Panc1 (cell line): ENCODE data around the gene RAD50. TPM values are rescaled to one million over a fixed set of nuclear protein-coding genes. Genes with fewer than 3 reads are reported as not detected.

Experiments used
- ATAC-seq: fragments of 200-7000 bp; cut with Tn5 transposase; 2 replicates; pipeline ENCODE4 v1.9.1; 2020; ENCODE audit warnings: mild to moderate bottlenecking, moderate library complexity
- BruUV-seq: library from RNA; stranded (reverse); fragments of 400-500 nt; replicated peaks from 2 replicates; lab custom pipeline; 2021; lab: Mats Ljungman, UMichigan
- CTCF ChIA-PET: fragments of 300-600 bp; sonication (Branson Sonifier 250); formaldehyde crosslinking; loops from one replicate; lab custom pipeline; 2022; ENCODE audit warnings: antibody characterized with exemption; lab: Charles Lee
- POLR2A ChIA-PET: fragments of 300-600 bp; sonication (Branson Sonifier 250); formaldehyde crosslinking; loops from one replicate; lab custom pipeline; 2022; ENCODE audit warnings: antibody characterized with exemption; lab: Charles Lee
- DNase-seq: peaks from one replicate; pipeline ENCODE4 v3.0.0-alpha.2; 2010; ENCODE audit warnings: low read depth, low spot score
- H3K27ac ChIP-seq: 2 replicates; pipeline ENCODE4 v1.5.1; 2011; ENCODE audit warnings: mild to moderate bottlenecking, low read length, inconsistent platforms
- H3K27me3 ChIP-seq: fragments of 200-500 bp; sonication (Bioruptor generic); 2 replicates; pipeline ENCODE4 v1.6.0; 2014; ENCODE audit warnings: low read length, inconsistent platforms; ENCODE audit not compliant: control insufficient read depth, insufficient read depth
- H3K36me3 ChIP-seq: fragments of 200-500 bp; sonication (Bioruptor generic); 2 replicates; pipeline ENCODE4 v1.5.1; 2014; ENCODE audit warnings: inconsistent platforms, mild to moderate bottlenecking, low read length, moderate library complexity; ENCODE audit not compliant: control insufficient read depth, insufficient read depth
- H3K4me1 ChIP-seq: 2 replicates; pipeline ENCODE4 v1.5.1; 2011; ENCODE audit warnings: inconsistent platforms, mild to moderate bottlenecking, low read length, moderate library complexity; ENCODE audit not compliant: control insufficient read depth, insufficient read depth
- H3K4me3 ChIP-seq, 2 experiments: 2 replicates each; pipeline ENCODE4 v1.5.1; 2011 to 2012; ENCODE audit warnings: low read depth in 2 of 2, low read length in 2 of 2, mild to moderate bottlenecking in 2 of 2, inconsistent platforms in 1 of 2, moderate library complexity in 1 of 2
- H3K9me3 ChIP-seq: fragments of 200-500 bp; sonication (Bioruptor generic); 2 replicates; pipeline ENCODE4 v1.5.1; 2014; ENCODE audit warnings: low read depth, mild to moderate bottlenecking, inconsistent platforms, low read length, moderate library complexity; ENCODE audit not compliant: control insufficient read depth, insufficient read depth
- POLR2AphosphoS5 ChIP-seq: IDR thresholded peaks from 2 replicates; pipeline ENCODE4 v1.6.1; 2012; ENCODE audit warnings: mild to moderate bottlenecking, low read depth, low read length, moderate library complexity
- REST ChIP-seq, 2 experiments: IDR thresholded peaks; 2 replicates each; pipeline ENCODE4 v1.6.1; 2011 to 2012; ENCODE audit warnings: low read depth in 2 of 2, control low read depth in 1 of 2, low read length in 1 of 2, mild to moderate bottlenecking in 1 of 2, moderate library complexity in 1 of 2; ENCODE audit not compliant: insufficient read depth in 1 of 2
- SIN3A ChIP-seq: IDR thresholded peaks from 2 replicates; pipeline ENCODE4 v1.6.1; 2012; ENCODE audit warnings: low read depth, mild to moderate bottlenecking, low read length, moderate library complexity, borderline replicate concordance; ENCODE audit not compliant: insufficient read depth
- TCF7L2 ChIP-seq: IDR thresholded peaks from 2 replicates; pipeline ENCODE4 v1.6.1; 2011; ENCODE audit warnings: mild to moderate bottlenecking, low read depth, low read length, inconsistent platforms
- in situ Hi-C: cut with HindIII; loops from 2 replicates; pipeline ENCODE4 v1.10.0; 2016; ENCODE audit warnings: low sequenced_read_pairs, low pct_unique_long_range_greater_than_20kb
- intact Hi-C: fragments of 100-400 bp; cut with micrococcal nuclease; formaldehyde crosslinking; loops from one replicate; pipeline ENCODE4 v1.10.0; 2022; ENCODE audit not compliant: unreplicated experiment
- total RNA-seq: library from RNA; stranded (reverse); gene quantifications from one replicate; pipeline ENCODE4 v1.2.1, GENCODE V29; 2021; ENCODE audit not compliant: unreplicated experiment
- TF ChIP-seq, protein P1 (sequence below): fragments of 450-650 bp; IDR thresholded peaks from 2 replicates; pipeline ENCODE4 v1.5.1; 2017; ENCODE audit warnings: mild to moderate bottlenecking

Gene RAD50
- total RNA-seq, 1 experiment from 2014 or later, result 77.6 TPM

GRCh38 chr5:132684491-132684890, 127.7 kb downstream of the RAD50 start:
- intact Hi-C loops (no loop called here), in situ Hi-C loops (no loop called here)
- Histone ChIP-seq H3K4me3 (no peak overlapping the region), H3K9me3 (no peaks in the 10 kb centered on the region), H3K27me3 (no peaks in the 10 kb centered on the region), H3K4me1 (no peaks in the 10 kb centered on the region), H3K27ac (no peak overlapping the region), H3K36me3 (no peaks in the 10 kb centered on the region)
- ChIA-PET POLR2A (no interaction called here), CTCF (no interaction called here)
- DNase-seq, result no peak
- TF ChIP-seq REST (IDR thresholded peaks at IDR 0.05; ENCODE audit: insufficient read depth in 1 of 2, low read depth in 2 of 2, low read length in 1 of 2) (no peak), POLR2AphosphoS5 (no peak), SIN3A (no peak), TCF7L2 (no peak)
- TF ChIP-seq, protein P1, sequence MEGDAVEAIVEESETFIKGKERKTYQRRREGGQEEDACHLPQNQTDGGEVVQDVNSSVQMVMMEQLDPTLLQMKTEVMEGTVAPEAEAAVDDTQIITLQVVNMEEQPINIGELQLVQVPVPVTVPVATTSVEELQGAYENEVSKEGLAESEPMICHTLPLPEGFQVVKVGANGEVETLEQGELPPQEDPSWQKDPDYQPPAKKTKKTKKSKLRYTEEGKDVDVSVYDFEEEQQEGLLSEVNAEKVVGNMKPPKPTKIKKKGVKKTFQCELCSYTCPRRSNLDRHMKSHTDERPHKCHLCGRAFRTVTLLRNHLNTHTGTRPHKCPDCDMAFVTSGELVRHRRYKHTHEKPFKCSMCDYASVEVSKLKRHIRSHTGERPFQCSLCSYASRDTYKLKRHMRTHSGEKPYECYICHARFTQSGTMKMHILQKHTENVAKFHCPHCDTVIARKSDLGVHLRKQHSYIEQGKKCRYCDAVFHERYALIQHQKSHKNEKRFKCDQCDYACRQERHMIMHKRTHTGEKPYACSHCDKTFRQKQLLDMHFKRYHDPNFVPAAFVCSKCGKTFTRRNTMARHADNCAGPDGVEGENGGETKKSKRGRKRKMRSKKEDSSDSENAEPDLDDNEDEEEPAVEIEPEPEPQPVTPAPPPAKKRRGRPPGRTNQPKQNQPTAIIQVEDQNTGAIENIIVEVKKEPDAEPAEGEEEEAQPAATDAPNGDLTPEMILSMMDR, result no peak
- ATAC-seq, result no peak
- no TSS peak for BruUV-seq

DNA sequence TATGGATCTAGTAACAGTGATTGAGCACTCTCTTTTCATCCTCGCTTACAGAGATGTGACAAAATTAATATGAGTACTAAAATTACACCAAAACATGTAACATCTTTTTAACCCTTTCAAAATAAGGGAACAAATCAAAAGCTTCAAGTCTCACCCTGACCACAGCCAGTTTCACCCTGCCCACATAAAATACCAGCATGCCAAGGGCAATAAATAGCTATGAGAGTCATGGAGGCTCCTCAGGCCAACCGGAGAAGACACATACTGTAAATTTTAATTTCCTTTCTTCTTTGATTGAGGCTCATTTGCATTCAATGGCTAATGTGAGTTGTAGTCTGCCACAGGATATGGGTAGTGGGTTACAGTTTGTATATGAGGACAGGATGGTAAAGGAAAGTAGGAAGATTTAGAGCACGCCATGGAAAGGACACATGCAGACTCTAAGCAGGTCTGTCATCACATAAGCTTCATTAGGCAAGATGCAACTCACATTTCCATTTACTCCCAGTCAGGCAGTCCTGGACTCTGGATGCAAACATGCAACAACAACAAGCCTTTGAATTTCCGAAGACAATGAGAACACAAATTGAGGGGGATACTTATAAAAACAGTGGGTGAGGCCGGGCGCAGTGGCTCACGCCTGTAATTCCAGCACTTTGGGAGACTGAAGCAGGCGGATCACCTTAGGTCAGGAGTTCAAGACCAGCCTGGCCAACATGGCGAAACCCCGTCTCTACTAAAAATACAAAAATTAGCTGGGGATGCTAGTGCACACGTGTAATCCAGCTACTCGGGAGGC, 128.3 kb downstream of the RAD50 start:
- no peak for ATAC-seq
- POLR2A ChIA-PET, result no interaction called here
- Histone ChIP-seq H3K4me1 (no peaks in the 10 kb centered on the region), H3K4me3 (no peak overlapping the region), H3K27me3 (no peaks in the 10 kb centered on the region), H3K36me3 (no peaks in the 10 kb centered on the region), H3K9me3 (no peaks in the 10 kb centered on the region), H3K27ac (no peak overlapping the region)
- no TSS peak for BruUV-seq
- CTCF ChIA-PET, result no interaction called here
- no peak for DNase-seq
- intact Hi-C loops (no loop called here), in situ Hi-C loops (no loop called here)
- TF ChIP-seq TCF7L2, result no peak
- no peak for TF ChIP-seq SIN3A
- no peak for TF ChIP-seq REST (IDR thresholded peaks at IDR 0.05; ENCODE audit: insufficient read depth in 1 of 2, low read depth in 2 of 2, low read length in 1 of 2)
- no peak for TF ChIP-seq POLR2AphosphoS5
- TF ChIP-seq, protein P1, result no peak
